Skeletal muscle tissue (tissue), 1 donor: Measurements from ENCODE around the gene GORASP2. TPM values are rescaled to one million over a fixed set of nuclear protein-coding genes. Genes with fewer than 3 reads are reported as not detected.

ENCODE experiments used
- total RNA-seq: library from RNA; depleted of rRNA; stranded (reverse); fragments of >200 nt; gene quantifications from one replicate; pipeline ENCODE4 v1.2.3, GENCODE V29; 2014

The GORASP2 gene
- total RNA-seq, 1 donor from 2014 or later, result 22.4 TPM

Other genes with a start within 250 kb of the GORASP2 start
- 3.1 TPM for gene SP5, start 213.9 kb upstream of the GORASP2 start, total RNA-seq
- 0.52 TPM for gene ERICH2, start 158.9 kb upstream of the GORASP2 start, total RNA-seq
- 0.52 TPM for gene GAD1, start 112.4 kb upstream of the GORASP2 start, total RNA-seq
- gene TLK1, start 231.6 kb downstream of the GORASP2 start, total RNA-seq, result 14.6 TPM